Activated T-helper 17 cell treated with anti-CD3 and anti-CD28 coated beads, Interleukin-2, amount 50 U/mL, for 72 hours (primary cell): ENCODE data around the gene WNT9A. TPM values are rescaled to one million over a fixed set of nuclear protein-coding genes. Genes with fewer than 3 reads are reported as not detected.
"Not testable (repeated sequence)": the region's sequence is repeated elsewhere in the genome, so short reads cannot be mapped to it uniquely, and the experiment has no call there.

Source experiments
- ATAC-seq: fragments of 150-1000 bp; cut with Tn5 transposase; replicated peaks from 2 replicates; pipeline ENCODE4 v1.10.0; 2021; ENCODE audit warnings: mild to moderate bottlenecking, moderate library complexity
- H3K27ac Mint-ChIP-seq: one replicate; pipeline ENCODE4 v1.8.0; 2022; ENCODE audit warnings: mixed read lengths
- H3K27me3 Mint-ChIP-seq: one replicate; pipeline ENCODE4 v1.8.0; 2022; ENCODE audit warnings: mixed read lengths
- H3K36me3 Mint-ChIP-seq: one replicate; pipeline ENCODE4 v1.8.0; 2022; ENCODE audit warnings: low read depth, mild to moderate bottlenecking, mixed read lengths
- H3K4me1 Mint-ChIP-seq: one replicate; pipeline ENCODE4 v1.8.0; 2022; ENCODE audit warnings: mixed read lengths
- H3K4me3 Mint-ChIP-seq: one replicate; pipeline ENCODE4 v1.8.0; 2022; ENCODE audit warnings: mild to moderate bottlenecking, mixed read lengths
- H3K9me3 Mint-ChIP-seq: one replicate; pipeline ENCODE4 v1.8.0; 2022; ENCODE audit warnings: mixed read lengths
- total RNA-seq, 2 donors: library from RNA; stranded (reverse); gene quantifications; one replicate each; pipeline ENCODE4 v1.2.3, GENCODE V29; 2022

WNT9A gene
- total RNA-seq, 2 donors from 2014 or later = 0.09 to 0.24 TPM

- Mint-ChIP-seq H3K36me3 (no peaks in the 10 kb centered on the region), H3K9me3 (no peaks in the 10 kb centered on the region), H3K4me3 (no peak overlapping the region), H3K4me1 (no peaks in the 10 kb centered on the region), H3K27me3 (no peaks in the 10 kb centered on the region), H3K27ac (no peak overlapping the region)
- ATAC-seq = no peak
Observed at GRCh38 chr1:227917081-227917950, 30.4 kb downstream of the WNT9A start.

- Mint-ChIP-seq H3K27ac (no peak overlapping the region), H3K4me1 (no peaks in the 10 kb centered on the region), H3K9me3 (no peaks in the 10 kb centered on the region), H3K36me3 (no peaks in the 10 kb centered on the region), H3K27me3 (no peaks in the 10 kb centered on the region), H3K4me3 (no peak overlapping the region)
- ATAC-seq = no peak
Observed at GRCh38 chr1:227916655-227917054, 31.1 kb downstream of the WNT9A start.

GRCh38 chr1:227915564-227916553, 31.9 kb downstream of the WNT9A start:
- Mint-ChIP-seq H3K27me3 (no peaks in the 10 kb centered on the region), H3K9me3 (no peaks in the 10 kb centered on the region)
- no peak for ATAC-seq

GRCh38 chr1:227914801-227915563, 32.8 kb downstream of the WNT9A start:
- no peak overlapping the region for H3K4me3 Mint-ChIP-seq
- no peaks in the 10 kb centered on the region for H3K9me3 Mint-ChIP-seq
- no peaks in the 10 kb centered on the region for H3K27me3 Mint-ChIP-seq
- no peak overlapping the region for H3K27ac Mint-ChIP-seq
- ATAC-seq = no peak
- no peaks in the 10 kb centered on the region for H3K4me1 Mint-ChIP-seq
- H3K36me3 Mint-ChIP-seq = no peaks in the 10 kb centered on the region

More at GRCh38 chr1:227915564-227916553, 31.9 kb downstream of the WNT9A start:
- H3K27ac Mint-ChIP-seq = no peak overlapping the region
- H3K36me3 Mint-ChIP-seq = no peaks in the 10 kb centered on the region
- H3K4me1 Mint-ChIP-seq = no peaks in the 10 kb centered on the region
- H3K4me3 Mint-ChIP-seq = no peak overlapping the region

- Mint-ChIP-seq H3K4me3 (no peak overlapping the region), H3K4me1 (no peaks in the 10 kb centered on the region), H3K27ac (no peak overlapping the region), H3K9me3 (no peaks in the 10 kb centered on the region), H3K27me3 (no peaks in the 10 kb centered on the region), H3K36me3 (no peaks in the 10 kb centered on the region)
- ATAC-seq = no peak
Observed at GRCh38 chr1:227913764-227914721, 33.7 kb downstream of the WNT9A start.

- H3K4me1 Mint-ChIP-seq = no peaks in the 10 kb centered on the region
- no peak overlapping the region for H3K4me3 Mint-ChIP-seq
- H3K36me3 Mint-ChIP-seq = no peaks in the 10 kb centered on the region
- no peaks in the 10 kb centered on the region for H3K9me3 Mint-ChIP-seq
- no peaks in the 10 kb centered on the region for H3K27me3 Mint-ChIP-seq
- no peak overlapping the region for H3K27ac Mint-ChIP-seq
- ATAC-seq = no peak
Observed at GRCh38 chr1:227913396-227913763, 34.4 kb downstream of the WNT9A start.

- no peak overlapping the region for H3K4me3 Mint-ChIP-seq
- no peaks in the 10 kb centered on the region for H3K9me3 Mint-ChIP-seq
- H3K27ac Mint-ChIP-seq = no peak overlapping the region
- no peaks in the 10 kb centered on the region for H3K4me1 Mint-ChIP-seq
- H3K27me3 Mint-ChIP-seq = no peaks in the 10 kb centered on the region
- no peak for ATAC-seq
- H3K36me3 Mint-ChIP-seq = no peaks in the 10 kb centered on the region
Observed at GRCh38 chr1:227912866-227913265, 34.9 kb downstream of the WNT9A start.

- Mint-ChIP-seq H3K9me3 (no peaks in the 10 kb centered on the region), H3K4me1 (no peaks in the 10 kb centered on the region), H3K4me3 (no peak overlapping the region), H3K36me3 (no peaks in the 10 kb centered on the region), H3K27me3 (no peaks in the 10 kb centered on the region), H3K27ac (no peak overlapping the region)
- peak; percentile 59 for ATAC-seq
Observed at GRCh38 chr1:227911376-227911775, 36.4 kb downstream of the WNT9A start.

GRCh38 chr1:227910511-227911153, 37.1 kb downstream of the WNT9A start:
- ATAC-seq = no peak

GRCh38 chr1:227909923-227910328, 37.8 kb downstream of the WNT9A start:
- not testable (repeated sequence) for H3K4me1 Mint-ChIP-seq, H3K9me3 Mint-ChIP-seq, H3K27me3 Mint-ChIP-seq, ATAC-seq, H3K27ac Mint-ChIP-seq, H3K36me3 Mint-ChIP-seq, H3K4me3 Mint-ChIP-seq

More at GRCh38 chr1:227910511-227911153, 37.1 kb downstream of the WNT9A start:
- no peak overlapping the region for H3K4me3 Mint-ChIP-seq
- no peaks in the 10 kb centered on the region for H3K36me3 Mint-ChIP-seq
- H3K27me3 Mint-ChIP-seq = no peaks in the 10 kb centered on the region
- no peak overlapping the region for H3K27ac Mint-ChIP-seq
- H3K4me1 Mint-ChIP-seq = no peaks in the 10 kb centered on the region
- H3K9me3 Mint-ChIP-seq = no peaks in the 10 kb centered on the region

GRCh38 chr1:227909188-227909587, 38.5 kb downstream of the WNT9A start:
- no peaks in the 10 kb centered on the region for H3K4me1 Mint-ChIP-seq
- H3K27me3 Mint-ChIP-seq = no peaks in the 10 kb centered on the region
- H3K4me3 Mint-ChIP-seq = no peak overlapping the region
- H3K9me3 Mint-ChIP-seq = no peaks in the 10 kb centered on the region
- H3K36me3 Mint-ChIP-seq = no peaks in the 10 kb centered on the region
- peak overlapping the region; percentile 12 for H3K27ac Mint-ChIP-seq
- no peak for ATAC-seq

GRCh38 chr1:227908359-227908758, 39.4 kb downstream of the WNT9A start:
- Mint-ChIP-seq H3K4me1 (no peaks in the 10 kb centered on the region), H3K27ac (no peak overlapping the region), H3K27me3 (no peaks in the 10 kb centered on the region), H3K4me3 (no peak overlapping the region), H3K36me3 (no peaks in the 10 kb centered on the region), H3K9me3 (no peaks in the 10 kb centered on the region)
- ATAC-seq = no peak

GRCh38 chr1:227907439-227908015, 40.2 kb downstream of the WNT9A start:
- Mint-ChIP-seq H3K4me3 (no peak overlapping the region), H3K27me3 (no peaks in the 10 kb centered on the region), H3K27ac (no peak overlapping the region), H3K9me3 (no peaks in the 10 kb centered on the region), H3K36me3 (no peaks in the 10 kb centered on the region), H3K4me1 (no peaks in the 10 kb centered on the region)
- ATAC-seq = no peak
